ENCODE measurements around the gene KIAA1671.

DNA sequence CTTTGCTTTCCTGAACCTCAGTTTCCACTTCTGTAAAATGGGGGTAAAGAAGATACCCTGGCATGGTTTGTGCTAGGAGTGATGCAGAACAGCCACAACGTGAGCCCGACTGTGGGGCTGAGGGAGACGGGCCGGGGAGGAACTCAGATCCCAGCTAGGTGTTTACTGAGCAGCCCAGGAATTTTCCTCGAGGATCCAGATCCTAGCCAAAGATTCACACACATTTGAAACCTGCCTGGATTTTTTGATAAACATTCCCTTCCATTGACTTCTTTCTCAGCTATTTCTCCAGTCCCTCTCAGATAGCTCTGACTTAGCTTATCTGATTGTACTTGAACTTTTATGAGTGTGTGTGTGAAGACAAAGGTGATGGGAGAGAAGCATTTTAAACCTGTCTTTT, 98.0 kb downstream of the KIAA1671 start:
- TF ChIP-seq, protein P1, sequence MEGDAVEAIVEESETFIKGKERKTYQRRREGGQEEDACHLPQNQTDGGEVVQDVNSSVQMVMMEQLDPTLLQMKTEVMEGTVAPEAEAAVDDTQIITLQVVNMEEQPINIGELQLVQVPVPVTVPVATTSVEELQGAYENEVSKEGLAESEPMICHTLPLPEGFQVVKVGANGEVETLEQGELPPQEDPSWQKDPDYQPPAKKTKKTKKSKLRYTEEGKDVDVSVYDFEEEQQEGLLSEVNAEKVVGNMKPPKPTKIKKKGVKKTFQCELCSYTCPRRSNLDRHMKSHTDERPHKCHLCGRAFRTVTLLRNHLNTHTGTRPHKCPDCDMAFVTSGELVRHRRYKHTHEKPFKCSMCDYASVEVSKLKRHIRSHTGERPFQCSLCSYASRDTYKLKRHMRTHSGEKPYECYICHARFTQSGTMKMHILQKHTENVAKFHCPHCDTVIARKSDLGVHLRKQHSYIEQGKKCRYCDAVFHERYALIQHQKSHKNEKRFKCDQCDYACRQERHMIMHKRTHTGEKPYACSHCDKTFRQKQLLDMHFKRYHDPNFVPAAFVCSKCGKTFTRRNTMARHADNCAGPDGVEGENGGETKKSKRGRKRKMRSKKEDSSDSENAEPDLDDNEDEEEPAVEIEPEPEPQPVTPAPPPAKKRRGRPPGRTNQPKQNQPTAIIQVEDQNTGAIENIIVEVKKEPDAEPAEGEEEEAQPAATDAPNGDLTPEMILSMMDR (IDR thresholded peaks at IDR 0.05 in 4 of 5, conservative IDR thresholded peaks at IDR 0.05 in 1 of 5): no peak
- no peak for TF ChIP-seq POLR2A (IDR thresholded peaks at IDR 0.05)
